CD4-positive, alpha-beta memory T cell (primary cell): ENCODE measurements around the gene GJB6. TPM values are rescaled to one million over a fixed set of nuclear protein-coding genes. Genes with fewer than 3 reads are reported as not detected.
A peak's percentile ranks its signal among the peaks of the same experiment; 100 is the strongest.

ENCODE experiments used
- CTCF ChIA-PET: fragments of 350-600 bp; sonication (Branson Sonifier 250); formaldehyde crosslinking; loops from one replicate; lab custom pipeline; 2021; ENCODE audit warnings: inconsistent platforms; ENCODE audit not compliant: partially characterized antibody; lab: Charles Lee
- POLR2A ChIA-PET: fragments of 350-600 bp; sonication (Branson Sonifier 250); formaldehyde crosslinking; loops from one replicate; lab custom pipeline; 2021; ENCODE audit not compliant: partially characterized antibody; lab: Charles Lee
- DNase-seq, 5 donors: peaks; one replicate each; pipeline versions ENCODE4 v3.0.0 to v3.0.0-alpha.2; 2020 to 2022; ENCODE audit warnings: mixed read lengths in 1 of 5
- H3K27ac ChIP-seq: one replicate; pipeline ENCODE4 v1.7.0; 2013; ENCODE audit warnings: low read depth, low read length
- H3K27me3 ChIP-seq: 2 replicates; pipeline ENCODE4 v1.7.0; 2013; ENCODE audit warnings: mild to moderate bottlenecking, low read length, moderate library complexity; ENCODE audit not compliant: insufficient read depth
- H3K36me3 ChIP-seq: 2 replicates; pipeline ENCODE4 v1.7.0; 2013; ENCODE audit warnings: mild to moderate bottlenecking, low read length, moderate library complexity; ENCODE audit not compliant: insufficient read depth
- H3K4me1 ChIP-seq: 2 replicates; pipeline ENCODE4 v1.7.0; 2013; ENCODE audit warnings: mild to moderate bottlenecking, low read length, moderate library complexity; ENCODE audit not compliant: insufficient read depth
- H3K4me3 ChIP-seq, 2 donors: one replicate each; pipeline ENCODE4 v1.7.0; 2013; ENCODE audit warnings: low read length in 2 of 2, mild to moderate bottlenecking in 1 of 2
- H3K9me3 ChIP-seq, 2 donors: one replicate each; pipeline ENCODE4 v1.7.0; 2013; ENCODE audit warnings: low read length in 2 of 2, control low read depth in 1 of 2; ENCODE audit not compliant: control insufficient read depth in 1 of 2
- H3K27ac Mint-ChIP-seq, 7 donors: one replicate each; pipeline ENCODE4 v1.8.0; 2020 to 2021; ENCODE audit warnings: mixed read lengths in 7 of 7, mild to moderate bottlenecking in 6 of 7, inconsistent platforms in 3 of 7, moderate library complexity in 3 of 7
- H3K27me3 Mint-ChIP-seq, 2 donors: one replicate each; pipeline ENCODE4 v1.8.0; 2020 to 2021; ENCODE audit warnings: mixed read lengths in 2 of 2
- H3K36me3 Mint-ChIP-seq, 2 donors: one replicate each; pipeline ENCODE4 v1.8.0; 2020 to 2021; ENCODE audit warnings: mixed read lengths in 2 of 2, inconsistent platforms in 1 of 2, mild to moderate bottlenecking in 1 of 2
- H3K4me1 Mint-ChIP-seq, 4 donors: one replicate each; pipeline ENCODE4 v1.8.0; 2020 to 2021; ENCODE audit warnings: mixed read lengths in 4 of 4, mild to moderate bottlenecking in 1 of 4
- H3K4me3 Mint-ChIP-seq, 8 donors: one replicate each; pipeline ENCODE4 v1.8.0; 2020 to 2021; ENCODE audit warnings: mixed read lengths in 8 of 8, mild to moderate bottlenecking in 7 of 8, moderate library complexity in 6 of 8, inconsistent platforms in 3 of 8
- H3K9me3 Mint-ChIP-seq, 8 donors: one replicate each; pipeline ENCODE4 v1.8.0; 2020 to 2021; ENCODE audit warnings: mixed read lengths in 8 of 8, mild to moderate bottlenecking in 5 of 8, inconsistent platforms in 3 of 8, moderate library complexity in 1 of 8
- intact Hi-C: fragments of 100-400 bp; cut with micrococcal nuclease; formaldehyde crosslinking; loops from one replicate; pipeline ENCODE4 v1.15.1; 2023
- polyA plus RNA-seq, 2 donors: library from polyadenylated mRNA; unstranded; fragments of 300-500 nt; fragmentation: Illumina TruSeq; gene quantifications; one replicate each; pipeline ENCODE4 v1.2.3, GENCODE V29; 2021
- total RNA-seq, 2 experiments: library from RNA; stranded (reverse); gene quantifications; one replicate each; pipeline ENCODE4 v1.2.3, GENCODE V29; 2021

The GJB6 gene
- total and polyA plus RNA-seq, 4 experiments from 2014 or later, result 0.69 TPM; not detected in 3

GRCh38 chr13:20185366-20186056 is 46.6 kb downstream of the GJB6 start:
- no peaks in the 10 kb centered on the region for H3K36me3 ChIP-seq
- CTCF ChIA-PET, result interaction anchor here (1.0 to 5.2 kb wide), 5 partner anchors 10 to 43 kb away, joined by 3 to 53 read pairs (median 3); no protein-coding TSS in a partner anchor
- intact Hi-C loops, result no loop called here

DNA sequence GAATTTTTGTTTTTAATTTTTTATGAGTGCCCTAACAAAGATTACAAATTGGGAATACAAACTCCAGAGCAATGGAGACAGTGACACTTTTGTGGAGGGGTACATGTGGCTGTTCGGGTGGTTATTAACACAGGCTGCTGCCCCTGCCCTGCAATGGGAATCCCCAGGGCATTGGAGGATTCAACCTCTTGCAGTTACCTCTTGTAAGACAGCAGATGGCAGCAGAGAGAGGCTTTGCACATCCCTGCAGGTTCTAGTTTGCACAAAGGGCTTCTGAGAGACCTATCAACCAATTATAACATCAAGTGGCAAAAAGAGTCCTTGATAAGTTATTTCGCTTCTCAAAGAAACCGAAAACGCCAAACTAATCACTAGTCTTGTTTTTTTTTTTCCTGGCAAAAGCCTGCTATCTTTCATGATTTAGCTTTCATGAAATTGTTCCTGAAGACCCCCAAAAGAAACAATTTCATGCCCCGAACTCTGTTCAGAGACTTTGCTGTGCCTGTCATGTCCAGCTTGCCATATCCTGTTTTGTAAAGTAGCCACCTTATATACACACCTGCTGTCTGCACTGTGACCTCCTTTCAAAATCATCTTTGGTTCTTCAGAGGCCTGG is 49.8 kb downstream of the GJB6 start:
- H3K36me3 ChIP-seq, result no peaks in the 10 kb centered on the region
- no peaks in the 10 kb centered on the region for H3K36me3 Mint-ChIP-seq
- DNase-seq, result peak in 4 of 5 donors; percentile 63 to 73 (median 68)
- H3K9me3 Mint-ChIP-seq, result no peaks in the 10 kb centered on the region
- H3K4me3 ChIP-seq, result no peak overlapping the region
- peaks cover 25 to 34% of the 10 kb centered on the region in 2 donors for H3K27me3 Mint-ChIP-seq
- peaks cover 0 to 2% (median 0%) of the 10 kb centered on the region in 4 donors for H3K4me1 Mint-ChIP-seq
- no peak overlapping the region for H3K4me3 Mint-ChIP-seq
- ChIA-PET CTCF (interaction anchor here (0.7 to 2.7 kb wide), 11 partner anchors 10 to 745 kb away, joined by 3 to 22 read pairs (median 3); no protein-coding TSS in a partner anchor), POLR2A (no interaction called here)
- no peaks in the 10 kb centered on the region for H3K4me1 ChIP-seq
- no peak overlapping the region for H3K27ac ChIP-seq
- no peak overlapping the region for H3K27ac Mint-ChIP-seq
- no peaks in the 10 kb centered on the region for H3K9me3 ChIP-seq
- intact Hi-C loops, result loop anchor here (1.0 to 5.0 kb wide), 3 partner anchors 315 to 743 kb away; no protein-coding TSS in a partner anchor
- H3K27me3 ChIP-seq, result peaks cover 7% of the 10 kb centered on the region

More at GRCh38 chr13:20185366-20186056, 46.6 kb downstream of the GJB6 start:
- Mint-ChIP-seq H3K4me1 (no peaks in the 10 kb centered on the region), H3K27ac (no peak overlapping the region), H3K27me3 (peaks cover 7 to 25% of the 10 kb centered on the region in 2 donors), H3K9me3 (no peaks in the 10 kb centered on the region), H3K4me3 (no peak overlapping the region), H3K36me3 (no peaks in the 10 kb centered on the region)
- peaks cover 4% of the 10 kb centered on the region for H3K27me3 ChIP-seq
- no peak overlapping the region for H3K4me3 ChIP-seq
- POLR2A ChIA-PET, result no interaction called here
- DNase-seq, result no peak
- no peaks in the 10 kb centered on the region for H3K4me1 ChIP-seq
- H3K27ac ChIP-seq, result no peak overlapping the region
- H3K9me3 ChIP-seq, result no peaks in the 10 kb centered on the region

GRCh38 chr13:20181188-20181587 is 50.9 kb downstream of the GJB6 start:
- Histone ChIP-seq H3K4me3 (no peak overlapping the region), H3K9me3 (no peaks in the 10 kb centered on the region), H3K27ac (no peak overlapping the region), H3K4me1 (no peaks in the 10 kb centered on the region), H3K36me3 (no peaks in the 10 kb centered on the region), H3K27me3 (peaks cover 7% of the 10 kb centered on the region)
- intact Hi-C loops, result loop anchor here (5.0 kb wide), 1 partner anchor 316 kb away; no protein-coding TSS in a partner anchor
- ChIA-PET POLR2A (no interaction called here), CTCF (interaction anchor here (0.9 to 2.7 kb wide), 6 partner anchors 11 to 744 kb away, joined by 3 to 22 read pairs (median 3); no protein-coding TSS in a partner anchor)
- H3K4me3 Mint-ChIP-seq, result no peak overlapping the region
- H3K36me3 Mint-ChIP-seq, result no peaks in the 10 kb centered on the region
- peaks cover 32 to 39% of the 10 kb centered on the region in 2 donors for H3K27me3 Mint-ChIP-seq
- no peak overlapping the region for H3K27ac Mint-ChIP-seq
- H3K9me3 Mint-ChIP-seq, result no peaks in the 10 kb centered on the region
- peaks cover 0 to 2% (median 0%) of the 10 kb centered on the region in 4 donors for H3K4me1 Mint-ChIP-seq
- no peak for DNase-seq

- H3K4me3 Mint-ChIP-seq, result no peak overlapping the region
- ChIA-PET POLR2A (no interaction called here), CTCF (no interaction called here)
- H3K27ac ChIP-seq, result no peak overlapping the region
- no peaks in the 10 kb centered on the region for H3K36me3 Mint-ChIP-seq
- no peaks in the 10 kb centered on the region for H3K36me3 ChIP-seq
- peaks cover 4 to 10% (median 7%) of the 10 kb centered on the region in 4 donors for H3K4me1 Mint-ChIP-seq
- H3K27me3 Mint-ChIP-seq, result peaks cover 48 to 62% of the 10 kb centered on the region in 2 donors
- no peak for DNase-seq
- no peaks in the 10 kb centered on the region for H3K9me3 ChIP-seq
- H3K4me3 ChIP-seq, result no peak overlapping the region
- intact Hi-C loops, result no loop called here
- no peaks in the 10 kb centered on the region for H3K9me3 Mint-ChIP-seq
- peaks cover 14% of the 10 kb centered on the region for H3K27me3 ChIP-seq
- H3K27ac Mint-ChIP-seq, result no peak overlapping the region
- H3K4me1 ChIP-seq, result peaks cover 7% of the 10 kb centered on the region
Observed at GRCh38 chr13:20178156-20178555, 54.0 kb downstream of the GJB6 start.

DNA sequence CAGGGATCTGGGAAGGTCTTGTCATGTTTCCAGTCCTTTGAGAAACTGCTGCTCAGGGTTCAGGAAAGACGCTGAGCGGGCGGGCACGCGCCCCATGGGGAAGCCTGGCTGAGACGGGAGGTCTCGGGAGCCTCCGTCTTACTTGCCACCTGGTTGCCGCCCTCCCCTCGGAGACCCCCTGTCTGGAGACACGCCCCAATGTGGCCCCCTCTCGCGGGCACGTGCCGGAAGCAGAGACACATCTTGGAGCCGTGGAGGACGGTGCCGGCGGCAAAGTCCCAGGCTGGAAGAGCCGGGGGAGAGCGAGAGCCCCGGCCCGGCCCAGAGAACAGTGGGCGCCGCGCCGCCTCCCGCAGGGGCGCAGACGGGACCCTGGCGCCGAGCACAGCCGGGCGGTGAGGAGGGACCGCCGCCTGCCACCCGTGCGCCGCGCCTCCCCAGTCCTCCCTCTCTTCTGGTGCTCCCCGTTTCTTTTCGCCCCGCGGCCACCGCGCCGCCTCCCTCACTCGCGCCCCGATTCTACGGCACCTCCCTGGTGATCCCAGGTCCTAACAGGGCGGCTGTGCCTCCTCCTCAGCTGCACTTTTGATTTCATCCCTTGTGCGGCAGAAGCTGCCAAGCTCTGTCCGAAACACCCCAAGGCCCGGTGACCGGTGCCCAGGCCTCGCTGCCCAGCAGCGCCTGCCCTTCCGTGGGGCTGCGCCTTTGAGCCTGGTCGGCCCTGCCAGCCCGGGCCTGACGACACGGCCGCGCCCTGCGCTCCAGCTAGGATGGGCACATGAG is 54.9 kb downstream of the GJB6 start:
- H3K27ac ChIP-seq, result no peak overlapping the region
- H3K4me1 ChIP-seq, result peaks cover 7% of the 10 kb centered on the region
- peaks cover 54 to 64% of the 10 kb centered on the region in 2 donors for H3K27me3 Mint-ChIP-seq
- intact Hi-C loops, result no loop called here
- ChIA-PET POLR2A (no interaction called here), CTCF (interaction anchor here (1.2 kb wide), 1 partner anchor 20 kb away, joined by 3 read pairs; no protein-coding TSS in a partner anchor)
- no peaks in the 10 kb centered on the region for H3K36me3 ChIP-seq
- H3K9me3 ChIP-seq, result no peaks in the 10 kb centered on the region
- H3K27ac Mint-ChIP-seq, result no peak overlapping the region
- no peaks in the 10 kb centered on the region for H3K9me3 Mint-ChIP-seq
- no peak for DNase-seq
- no peak overlapping the region for H3K4me3 ChIP-seq
- peaks cover 4 to 10% (median 7%) of the 10 kb centered on the region in 4 donors for H3K4me1 Mint-ChIP-seq
- H3K4me3 Mint-ChIP-seq, result no peak overlapping the region
- H3K36me3 Mint-ChIP-seq, result no peaks in the 10 kb centered on the region
- peaks cover 19% of the 10 kb centered on the region for H3K27me3 ChIP-seq

GRCh38 chr13:20175907-20176652 is 56.0 kb downstream of the GJB6 start:
- CTCF ChIA-PET, result interaction anchor here (0.7 to 1.3 kb wide), 4 partner anchors 10 to 749 kb away, joined by 3 to 5 read pairs (median 3); no protein-coding TSS in a partner anchor
- peaks cover 55 to 66% of the 10 kb centered on the region in 2 donors for H3K27me3 Mint-ChIP-seq
- Histone ChIP-seq H3K36me3 (no peaks in the 10 kb centered on the region), H3K4me3 (no peak overlapping the region), H3K4me1 (peaks cover 7% of the 10 kb centered on the region), H3K27ac (no peak overlapping the region), H3K9me3 (no peaks in the 10 kb centered on the region), H3K27me3 (peaks cover 16% of the 10 kb centered on the region)
- POLR2A ChIA-PET, result no interaction called here
- H3K36me3 Mint-ChIP-seq, result no peaks in the 10 kb centered on the region
- H3K4me1 Mint-ChIP-seq, result peaks cover 4 to 10% (median 7%) of the 10 kb centered on the region in 4 donors
- no peak overlapping the region for H3K27ac Mint-ChIP-seq
- no peak overlapping the region for H3K4me3 Mint-ChIP-seq
- intact Hi-C loops, result no loop called here
- DNase-seq, result no peak
- no peaks in the 10 kb centered on the region for H3K9me3 Mint-ChIP-seq
